H1 (cell line): ENCODE data around the gene HECTD1. TPM values are rescaled to one million over a fixed set of nuclear protein-coding genes. Genes with fewer than 3 reads are reported as not detected.

Source experiments
- CTCF ChIA-PET: fragments of 300-600 bp; sonication (Branson Sonifier 250); formaldehyde crosslinking; loops from one replicate; lab custom pipeline; 2021; ENCODE audit not compliant: partially characterized antibody; lab: Charles Lee
- POLR2A ChIA-PET: fragments of 300-600 bp; sonication (Branson Sonifier 250); formaldehyde crosslinking; loops from one replicate; lab custom pipeline; 2021; ENCODE audit warnings: inconsistent platforms; ENCODE audit not compliant: partially characterized antibody; lab: Charles Lee
- DNase-seq, 2 experiments: peaks; one replicate each; pipeline versions ENCODE4 v3.0.0 to v3.0.0-alpha.2; 2010 to 2022; ENCODE audit warnings: low spot score in 2 of 2, low read depth in 1 of 2, mixed read lengths in 1 of 2
- FAIRE-seq: peaks from 2 replicates; lab custom pipeline; 2011; peaks lifted over from hg19 to GRCh38; lab: Jason Lieb, UNC
- H2AFZ ChIP-seq: 2 replicates; pipeline ENCODE4 v1.8.1; 2012; ENCODE audit warnings: low read length, inconsistent platforms
- H2AK5ac ChIP-seq: 2 replicates; pipeline ENCODE4 v1.6.1; 2013; ENCODE audit warnings: low read depth, low read length
- H2BK120ac ChIP-seq: replicated peaks from 2 replicates; pipeline ENCODE3; 2013; ENCODE audit warnings: low read depth, low read length, inconsistent platforms
- H2BK12ac ChIP-seq: 2 replicates; pipeline ENCODE4 v1.6.1; 2013; ENCODE audit warnings: low read depth, low read length
- H2BK15ac ChIP-seq: 2 replicates; pipeline ENCODE4 v1.6.1; 2013; ENCODE audit warnings: low read length
- H2BK20ac ChIP-seq: 2 replicates; pipeline ENCODE4 v1.6.1; 2013; ENCODE audit warnings: low read length
- H2BK5ac ChIP-seq: 2 replicates; pipeline ENCODE4 v1.6.1; 2013; ENCODE audit warnings: low read depth, low read length
- H3K14ac ChIP-seq: 2 replicates; pipeline ENCODE4 v1.6.1; 2013; ENCODE audit warnings: inconsistent platforms; ENCODE audit not compliant: insufficient read length
- H3K18ac ChIP-seq: 2 replicates; pipeline ENCODE4 v1.6.1; 2013; ENCODE audit warnings: low read length; ENCODE audit errors: extremely low read depth
- H3K23ac ChIP-seq: 2 replicates; pipeline ENCODE4 v1.6.1; 2013; ENCODE audit warnings: inconsistent platforms; ENCODE audit not compliant: insufficient read length
- H3K23me2 ChIP-seq: 2 replicates; pipeline ENCODE4 v1.6.1; 2013; ENCODE audit warnings: low read depth, low read length
- H3K27ac ChIP-seq: 2 replicates; pipeline ENCODE4 v1.6.1; 2011; ENCODE audit warnings: low read depth, low read length, inconsistent platforms
- H3K27me3 ChIP-seq, 4 experiments: replicated peaks in 1 of 4; 1 replicate in 1 of 4; 2 replicates in 3 of 4; pipeline versions ENCODE4 v1.6.1 to v1.8.1; 2011 to 2013; ENCODE audit warnings: low read length in 3 of 4, mild to moderate bottlenecking in 3 of 4, inconsistent platforms in 2 of 4, mixed read lengths in 2 of 4, moderate library complexity in 1 of 4; ENCODE audit not compliant: control insufficient read depth in 3 of 4, insufficient read depth in 3 of 4; ENCODE audit errors: extremely low read depth in 1 of 4
- H3K36me3 ChIP-seq, 4 experiments: 2 replicates each; pipeline versions ENCODE4 v1.6.1 to v1.8.1; 2011 to 2013; ENCODE audit warnings: mild to moderate bottlenecking in 4 of 4, low read length in 3 of 4, moderate library complexity in 2 of 4, control low read depth in 1 of 4, inconsistent platforms in 1 of 4; ENCODE audit not compliant: insufficient read depth in 4 of 4, control insufficient read depth in 2 of 4
- H3K4ac ChIP-seq: replicated peaks from 2 replicates; pipeline ENCODE3; 2013; ENCODE audit warnings: low read length, low read depth, mixed read lengths, inconsistent platforms; ENCODE audit not compliant: insufficient read length
- H3K4me1 ChIP-seq, 4 experiments: replicated peaks in 1 of 4; 1 replicate in 1 of 4; 2 replicates in 3 of 4; pipeline versions ENCODE4 v1.6.1 to v1.8.1; 2011 to 2013; ENCODE audit warnings: low read length in 3 of 4, inconsistent platforms in 2 of 4, mixed read lengths in 1 of 4; ENCODE audit not compliant: insufficient read depth in 4 of 4, control insufficient read depth in 3 of 4
- H3K4me2 ChIP-seq, 2 experiments: 2 replicates each; pipeline versions ENCODE4 v1.6.1 to v1.8.1; 2011 to 2013; ENCODE audit warnings: low read depth in 2 of 2, low read length in 2 of 2, control low read depth in 1 of 2, inconsistent platforms in 1 of 2, mild to moderate bottlenecking in 1 of 2; ENCODE audit not compliant: insufficient read depth in 1 of 2
- H3K4me3 ChIP-seq, 4 experiments: fragments of 200-600, 300-600 bp in 1 of 4; sonication (generic), shearing (Covaris generic), sonication (Bioruptor Twin) in 1 of 4; 2 replicates each; pipeline versions ENCODE4 v1.5.1 to v1.8.1; 2011 to 2016; ENCODE audit warnings: low read length in 4 of 4, low read depth in 3 of 4, control low read depth in 2 of 4, inconsistent platforms in 2 of 4, mild to moderate bottlenecking in 2 of 4, mixed read lengths in 1 of 4, moderate library complexity in 1 of 4; ENCODE audit not compliant: insufficient read depth in 2 of 4; ENCODE audit errors: extremely low read depth in 1 of 4
- H3K56ac ChIP-seq: replicated peaks from 2 replicates; pipeline ENCODE3; 2013; ENCODE audit warnings: low read depth, mild to moderate bottlenecking, mixed read lengths, low read length, inconsistent platforms; ENCODE audit not compliant: insufficient read length
- H3K79me1 ChIP-seq: 2 replicates; pipeline ENCODE4 v1.6.1; 2013; ENCODE audit warnings: low read depth, low read length, control low read depth
- H3K79me2 ChIP-seq, 2 experiments: 2 replicates each; pipeline versions ENCODE4 v1.6.1 to v1.8.1; 2012 to 2013; ENCODE audit warnings: low read length in 2 of 2, mild to moderate bottlenecking in 2 of 2, inconsistent platforms in 1 of 2; ENCODE audit not compliant: insufficient read depth in 2 of 2, control insufficient read depth in 1 of 2
- H3K9ac ChIP-seq, 4 experiments: replicated peaks in 1 of 4; 1 replicate in 1 of 4; 2 replicates in 3 of 4; pipeline versions ENCODE4 v1.6.1 to v1.8.1; 2011 to 2013; ENCODE audit warnings: low read depth in 3 of 4, low read length in 3 of 4, control low read depth in 2 of 4, mild to moderate bottlenecking in 2 of 4, moderate library complexity in 2 of 4, inconsistent platforms in 1 of 4; ENCODE audit errors: extremely low read depth in 1 of 4
- H3K9me3 ChIP-seq, 2 experiments: 2 replicates each; pipeline versions ENCODE4 v1.6.1 to v1.8.1; 2012 to 2013; ENCODE audit warnings: mild to moderate bottlenecking in 2 of 2, moderate library complexity in 2 of 2, control low read depth in 1 of 2, inconsistent platforms in 1 of 2, low read depth in 1 of 2, low read length in 1 of 2, mixed read lengths in 1 of 2; ENCODE audit not compliant: insufficient read depth in 2 of 2
- H4K20me1 ChIP-seq, 2 experiments: replicated peaks in 1 of 2; 2 replicates each; pipeline versions ENCODE3 to v1.8.1; 2011 to 2013; ENCODE audit warnings: inconsistent platforms in 2 of 2, low read length in 2 of 2, mild to moderate bottlenecking in 1 of 2; ENCODE audit not compliant: insufficient read depth in 2 of 2, control insufficient read depth in 1 of 2
- H4K5ac ChIP-seq: 2 replicates; pipeline ENCODE4 v1.6.1; 2013; ENCODE audit warnings: low read length, low read depth, mixed read lengths, inconsistent platforms; ENCODE audit not compliant: insufficient read length
- H4K8ac ChIP-seq: 2 replicates; pipeline ENCODE4 v1.8.0; 2013; ENCODE audit warnings: mild to moderate bottlenecking, moderate library complexity, low read length, inconsistent platforms; ENCODE audit not compliant: insufficient read depth; ENCODE audit errors: extremely low read depth
- H4K91ac ChIP-seq: replicated peaks from 2 replicates; pipeline ENCODE3; 2013; ENCODE audit warnings: low read length, mixed read lengths, inconsistent platforms; ENCODE audit not compliant: insufficient read length
- CTBP2 ChIP-seq: IDR thresholded peaks from 2 replicates; pipeline ENCODE4 v1.7.0; 2011; ENCODE audit warnings: borderline replicate concordance, mild to moderate bottlenecking, moderate library complexity, mixed read lengths, low read length; ENCODE audit not compliant: insufficient read depth, insufficient read length
- NANOG ChIP-seq: IDR thresholded peaks from 2 replicates; pipeline ENCODE4 v1.6.1; 2011; ENCODE audit warnings: low read length, low read depth, mild to moderate bottlenecking, inconsistent platforms; ENCODE audit not compliant: insufficient read depth, poor library complexity, severe bottlenecking
- POLR2A ChIP-seq, 2 experiments: IDR thresholded peaks; 1 replicate in 1 of 2; 2 replicates in 1 of 2; pipeline ENCODE4 v1.6.1; 2011; ENCODE audit warnings: low read depth in 2 of 2, low read length in 2 of 2, mild to moderate bottlenecking in 2 of 2; ENCODE audit errors: control extremely low read depth in 1 of 2
- POU5F1 ChIP-seq: IDR thresholded peaks from 2 replicates; pipeline ENCODE4 v1.6.1; 2011; ENCODE audit warnings: low read depth, mild to moderate bottlenecking, low read length, moderate library complexity
- RFX5 ChIP-seq: IDR thresholded peaks from 2 replicates; pipeline ENCODE4 v1.6.1; 2011; ENCODE audit warnings: low read depth, low read length, improper control_type of control experiment, borderline replicate concordance
- TAF7 ChIP-seq: optimal IDR thresholded peaks from 2 replicates; pipeline ENCODE3; 2011; ENCODE audit warnings: low read depth, mild to moderate bottlenecking, inconsistent platforms, low read length, moderate library complexity, borderline replicate concordance
- TEAD4 ChIP-seq: IDR thresholded peaks from 2 replicates; pipeline ENCODE4 v1.6.1; 2012; ENCODE audit warnings: low read depth, low read length, inconsistent platforms, mixed read lengths
- WGBS, 2 experiments: shearing (Covaris generic) in 1 of 2; methylation state at CpG; one replicate each; pipeline versions ENCODE4 v1.1.6 to v1.1.7; 2013 to 2015; ENCODE audit warnings: low lambda C conversion rate in 2 of 2, mixed read lengths in 2 of 2, inconsistent platforms in 1 of 2, low coverage in 1 of 2, missing lambda C conversion rate in 1 of 2; ENCODE audit not compliant: insufficient replicate concordance in 2 of 2, insufficient coverage in 1 of 2, insufficient read length in 1 of 2; ENCODE audit errors: extremely low coverage in 1 of 2, missing lambda C conversion rate in 1 of 2; 5-methylcytosine and 5-hydroxymethylcytosine counted together
- polyA plus RNA-seq, 7 experiments: library from polyadenylated mRNA; depleted of rRNA in 3 of 7; stranded (reverse) in 5 of 7; unstranded in 2 of 7; fragments of >200 nt in 5 of 7; fragments of 200-250 nt in 2 of 7; gene quantifications; 1 replicate in 5 of 7; 2 replicates in 1 of 7; 4 replicates in 1 of 7; pipeline versions ENCODE4 v1.2.1 to v1.2.3, GENCODE V29; 2011 to 2013; ENCODE audit warnings: missing spikeins in 2 of 7, mixed read lengths in 2 of 7
- total RNA-seq: library from RNA; stranded (reverse); fragmentation: NEBNext Ultra II Directional; extraction: Animal tissue kit (Norgen Biotek cat#: 25700); gene quantifications from 2 replicates; pipeline ENCODE4 v1.2.1, GENCODE V29; 2021
- TF ChIP-seq, protein P1 (sequence below), 3 experiments: IDR thresholded peaks; 1 replicate in 2 of 3; 2 replicates in 1 of 3; pipeline versions ENCODE4 v1.5.1 to v1.6.1; 2011; ENCODE audit warnings: low read length in 3 of 3, mild to moderate bottlenecking in 3 of 3, inconsistent platforms in 2 of 3, low read depth in 1 of 3, moderate library complexity in 1 of 3; ENCODE audit not compliant: insufficient read depth in 1 of 3; ENCODE audit errors: control extremely low read depth in 1 of 3

HECTD1 gene
- total and polyA plus RNA-seq, 2 of the 8 experiments (the other 6 are each of a cell fraction or from before 2014, with no cell fraction given): 44.7 to 105 TPM

DNA sequence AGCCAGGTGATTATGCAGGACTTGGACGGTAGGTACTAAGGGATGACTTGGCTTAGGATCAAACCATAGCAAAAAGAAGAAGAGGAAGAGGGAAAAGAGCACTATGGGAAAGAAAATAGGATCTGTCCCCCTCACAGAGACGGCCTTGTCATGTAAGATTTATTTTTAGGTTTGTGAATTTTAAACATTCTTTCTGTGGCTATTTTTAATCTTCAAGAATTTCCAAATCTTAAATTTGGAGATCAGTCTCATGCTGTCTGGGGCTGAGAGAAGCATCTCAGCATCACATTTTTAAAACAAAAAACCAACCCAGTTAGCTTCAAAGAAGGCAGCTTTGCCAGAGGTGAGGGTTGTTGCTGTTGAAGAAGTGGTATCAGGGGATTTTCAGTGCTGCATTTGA lies 128.8 kb downstream of the HECTD1 start:
- DNase-seq: no peak
- H4K91ac ChIP-seq: no peak overlapping the region
- H3K18ac ChIP-seq: no peak overlapping the region
- H3K23ac ChIP-seq: no peak overlapping the region
- no peak overlapping the region for H3K27ac ChIP-seq
- no peaks in the 10 kb centered on the region for H3K9me3 ChIP-seq
- H3K4ac ChIP-seq: no peak overlapping the region
- H4K8ac ChIP-seq: no peak overlapping the region
- no peak for FAIRE-seq
- no peak overlapping the region for H2BK15ac ChIP-seq
- POLR2A ChIA-PET: no interaction called here
- no peak overlapping the region for H4K5ac ChIP-seq
- no peak overlapping the region for H2BK12ac ChIP-seq
- TF ChIP-seq NANOG (no peak), TEAD4 (no peak), POU5F1 (no peak), POLR2A (IDR thresholded peaks at IDR 0.05; ENCODE audit: control extremely low read depth in 1 of 2, low read depth in 2 of 2, low read length in 2 of 2) (no peak), RFX5 (no peak), CTBP2 (no peak), TAF7 (no peak)
- TF ChIP-seq, protein P1, sequence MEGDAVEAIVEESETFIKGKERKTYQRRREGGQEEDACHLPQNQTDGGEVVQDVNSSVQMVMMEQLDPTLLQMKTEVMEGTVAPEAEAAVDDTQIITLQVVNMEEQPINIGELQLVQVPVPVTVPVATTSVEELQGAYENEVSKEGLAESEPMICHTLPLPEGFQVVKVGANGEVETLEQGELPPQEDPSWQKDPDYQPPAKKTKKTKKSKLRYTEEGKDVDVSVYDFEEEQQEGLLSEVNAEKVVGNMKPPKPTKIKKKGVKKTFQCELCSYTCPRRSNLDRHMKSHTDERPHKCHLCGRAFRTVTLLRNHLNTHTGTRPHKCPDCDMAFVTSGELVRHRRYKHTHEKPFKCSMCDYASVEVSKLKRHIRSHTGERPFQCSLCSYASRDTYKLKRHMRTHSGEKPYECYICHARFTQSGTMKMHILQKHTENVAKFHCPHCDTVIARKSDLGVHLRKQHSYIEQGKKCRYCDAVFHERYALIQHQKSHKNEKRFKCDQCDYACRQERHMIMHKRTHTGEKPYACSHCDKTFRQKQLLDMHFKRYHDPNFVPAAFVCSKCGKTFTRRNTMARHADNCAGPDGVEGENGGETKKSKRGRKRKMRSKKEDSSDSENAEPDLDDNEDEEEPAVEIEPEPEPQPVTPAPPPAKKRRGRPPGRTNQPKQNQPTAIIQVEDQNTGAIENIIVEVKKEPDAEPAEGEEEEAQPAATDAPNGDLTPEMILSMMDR (IDR thresholded peaks at IDR 0.05; ENCODE audit: control extremely low read depth in 1 of 3, insufficient read depth in 1 of 3, low read depth in 1 of 3, low read length in 3 of 3): no peak
- TF ChIP-seq, all 59 proteins: peak for 0
- Histone ChIP-seq H3K14ac (no peak overlapping the region), H3K56ac (no peak overlapping the region), H3K23me2 (no peaks in the 10 kb centered on the region; the same call in 1 of the 2 replicates), H2AFZ (no peak overlapping the region), H2BK20ac (no peak overlapping the region), H3K27me3 (no peaks in the 10 kb centered on the region), H3K36me3 (peaks cover 0 to 5% (median 0%) of the 10 kb centered on the region in 4 experiments; a peak in 1 of 8 replicates), H3K9ac (no peak overlapping the region), H3K79me2 (no peaks in the 10 kb centered on the region), H3K4me1 (no peaks in the 10 kb centered on the region), H3K4me3 (no peak overlapping the region), H2BK120ac (no peak overlapping the region), H4K20me1 (no peaks in the 10 kb centered on the region), H2AK5ac (no peak overlapping the region), H2BK5ac (no peak overlapping the region), H3K79me1 (no peaks in the 10 kb centered on the region; the same call in 1 of the 2 replicates), H3K4me2 (no peak overlapping the region)
- CTCF ChIA-PET: interaction anchor here (1.3 kb wide), 2 partner anchors 12 to 164 kb away, joined by 3 read pairs; no protein-coding TSS in a partner anchor
- WGBS, 2 experiments: 93% methylated on average over 2 of the region's 2 CpGs; no CpG with 5 or more reads in 1 of the 2 experiments
